GM12892 (cell line): ENCODE results near the gene WSCD1.

Experiments
- DNase-seq: peaks from one replicate; pipeline ENCODE4 v3.0.0; 2011; ENCODE audit not compliant: insufficient read length
- FAIRE-seq: peaks from 2 replicates; lab custom pipeline; 2011; peaks lifted over from hg19 to GRCh38; lab: Jason Lieb, UNC
- POLR2A ChIP-seq: IDR thresholded peaks from 2 replicates; pipeline ENCODE4 v1.6.1; 2011; ENCODE audit warnings: low read depth, low read length, control low read depth
- POLR2AphosphoS5 ChIP-seq: IDR thresholded peaks from 2 replicates; pipeline ENCODE4 v1.6.1; 2011; ENCODE audit warnings: low read depth, low read length, control low read depth
- TAF1 ChIP-seq: IDR thresholded peaks from 2 replicates; pipeline ENCODE4 v1.6.1; 2011; ENCODE audit warnings: low read depth, mild to moderate bottlenecking, control low read depth, low read length, borderline replicate concordance

Gene WSCD1

GRCh38 chr17:6134721-6135120 is 64.5 kb downstream of the WSCD1 start:
- TF ChIP-seq POLR2A: no peak
- TF ChIP-seq TAF1: no peak
- TF ChIP-seq POLR2AphosphoS5: no peak
- FAIRE-seq (no peak), DNase-seq (no peak)

- TF ChIP-seq POLR2A (no peak), TAF1 (no peak), POLR2AphosphoS5 (no peak)
- FAIRE-seq: no peak
- DNase-seq: no peak
These were observed 65.1 kb downstream of the WSCD1 start for GRCh38 chr17:6135236-6135635.

- DNase-seq: no peak
- FAIRE-seq: no peak
- no peak for TF ChIP-seq POLR2A
These were observed 65.8 kb downstream of the WSCD1 start for GRCh38 chr17:6135996-6136395.

GRCh38 chr17:6137716-6138502 is 67.7 kb downstream of the WSCD1 start:
- DNase-seq (no peak), FAIRE-seq (no peak)
- no peak for TF ChIP-seq POLR2A
- TF ChIP-seq POLR2AphosphoS5: no peak
- TF ChIP-seq TAF1: no peak

- TF ChIP-seq POLR2AphosphoS5: no peak
- TF ChIP-seq POLR2A: no peak
- TF ChIP-seq TAF1: no peak
- no peak for FAIRE-seq
- DNase-seq: no peak
These were observed 68.7 kb downstream of the WSCD1 start for GRCh38 chr17:6138761-6139446.

GRCh38 chr17:6139447-6139832 is 69.3 kb downstream of the WSCD1 start:
- DNase-seq (no peak), FAIRE-seq (no peak)
- TF ChIP-seq POLR2A (no peak), POLR2AphosphoS5 (no peak), TAF1 (no peak)

GRCh38 chr17:6140188-6140587 is 70.0 kb downstream of the WSCD1 start:
- TF ChIP-seq POLR2AphosphoS5: no peak
- no peak for TF ChIP-seq TAF1
- FAIRE-seq: no peak
- no peak for DNase-seq

GRCh38 chr17:6140728-6141330 is 70.7 kb downstream of the WSCD1 start:
- TF ChIP-seq TAF1: no peak
- no peak for TF ChIP-seq POLR2AphosphoS5
- TF ChIP-seq POLR2A: no peak
- FAIRE-seq: no peak
- no peak for DNase-seq

GRCh38 chr17:6142701-6143100 is 72.5 kb downstream of the WSCD1 start:
- no peak for TF ChIP-seq POLR2AphosphoS5
- DNase-seq (no peak), FAIRE-seq (no peak)

- no peak for DNase-seq
- TF ChIP-seq TAF1: no peak
- TF ChIP-seq POLR2AphosphoS5: no peak
- no peak for TF ChIP-seq POLR2A
- no peak for FAIRE-seq
These were observed 75.8 kb downstream of the WSCD1 start for GRCh38 chr17:6145946-6146345.

GRCh38 chr17:6147042-6147441 is 76.9 kb downstream of the WSCD1 start:
- FAIRE-seq: no peak
- no peak for DNase-seq
- TF ChIP-seq POLR2A: no peak
- no peak for TF ChIP-seq TAF1
- TF ChIP-seq POLR2AphosphoS5: no peak

GRCh38 chr17:6153375-6153774 is 83.2 kb downstream of the WSCD1 start:
- FAIRE-seq (no peak), DNase-seq (no peak)
- no peak for TF ChIP-seq POLR2AphosphoS5
- no peak for TF ChIP-seq TAF1
- TF ChIP-seq POLR2A: no peak

GRCh38 chr17:6157716-6158115 is 87.5 kb downstream of the WSCD1 start:
- DNase-seq (no peak), FAIRE-seq (no peak)
- TF ChIP-seq POLR2AphosphoS5 (no peak), TAF1 (no peak), POLR2A (no peak)
